ENCODE data around the gene TM2D1. TPM values are rescaled to one million over a fixed set of nuclear protein-coding genes. Genes with fewer than 3 reads are reported as not detected.

Gene TM2D1
- total RNA-seq = 43.8 and 60.4 TPM in 2 replicates

GRCh38 chr1:61724813-61725694 is at the start of gene TM2D1:
TSS of gene TM2D1 (minus strand) at chr1:61725141. CDS start at chr1:61725120, 21 bp downstream.

GRCh38 chr1:61741711-61742619 is 17.0 kb upstream of the TM2D1 start, which contains the start of gene PATJ:
TSS of gene PATJ (plus strand) at chr1:61742480. CDS start at chr1:61762893, 20,413 bp downstream.

Other genes with a start within 250 kb of the TM2D1 start
- 19.6 and 35.1 TPM in 2 replicates for gene PATJ, start 17.3 kb upstream of the TM2D1 start, total RNA-seq